ENCODE measurements around the gene CCDC157.
A peak's percentile ranks its signal among the peaks of the same experiment; 100 is the strongest.
"Not testable (repeated sequence)": the region's sequence is repeated elsewhere in the genome, so short reads cannot be mapped to it uniquely, and the experiment has no call there.

The CCDC157 gene

GRCh38 chr22:30325724-30326254 lies 31.0 kb upstream of the CCDC157 start:
- DNase-seq (ENCODE audit: low read depth in 3 of 3, low spot score in 1 of 3), result no peak

DNA sequence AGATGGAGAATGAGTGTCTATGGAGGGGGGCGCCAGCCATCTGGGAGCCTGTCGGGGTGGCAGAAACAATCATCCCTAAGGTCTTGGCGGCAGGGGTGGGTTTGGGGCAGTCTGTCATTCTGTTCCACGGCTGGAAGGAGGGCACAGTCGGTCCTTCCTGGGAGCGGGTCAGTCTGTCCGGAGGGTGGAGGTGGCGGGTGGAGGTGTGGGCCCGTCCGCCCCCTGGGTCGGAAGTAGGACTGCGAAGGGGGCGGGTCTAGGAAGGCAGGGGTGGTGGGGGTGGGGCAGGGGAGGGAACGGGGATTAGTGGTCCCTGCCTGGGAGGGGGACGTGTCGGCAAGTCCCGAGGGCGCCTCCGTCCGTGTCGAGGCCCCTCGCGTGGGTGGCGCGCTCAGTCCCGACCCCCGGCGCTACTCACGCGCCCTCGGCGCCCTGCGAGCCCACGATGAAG lies 30.5 kb upstream of the CCDC157 start:
- DNase-seq (ENCODE audit: low read depth in 3 of 3, low spot score in 1 of 3), result no peak

DNA sequence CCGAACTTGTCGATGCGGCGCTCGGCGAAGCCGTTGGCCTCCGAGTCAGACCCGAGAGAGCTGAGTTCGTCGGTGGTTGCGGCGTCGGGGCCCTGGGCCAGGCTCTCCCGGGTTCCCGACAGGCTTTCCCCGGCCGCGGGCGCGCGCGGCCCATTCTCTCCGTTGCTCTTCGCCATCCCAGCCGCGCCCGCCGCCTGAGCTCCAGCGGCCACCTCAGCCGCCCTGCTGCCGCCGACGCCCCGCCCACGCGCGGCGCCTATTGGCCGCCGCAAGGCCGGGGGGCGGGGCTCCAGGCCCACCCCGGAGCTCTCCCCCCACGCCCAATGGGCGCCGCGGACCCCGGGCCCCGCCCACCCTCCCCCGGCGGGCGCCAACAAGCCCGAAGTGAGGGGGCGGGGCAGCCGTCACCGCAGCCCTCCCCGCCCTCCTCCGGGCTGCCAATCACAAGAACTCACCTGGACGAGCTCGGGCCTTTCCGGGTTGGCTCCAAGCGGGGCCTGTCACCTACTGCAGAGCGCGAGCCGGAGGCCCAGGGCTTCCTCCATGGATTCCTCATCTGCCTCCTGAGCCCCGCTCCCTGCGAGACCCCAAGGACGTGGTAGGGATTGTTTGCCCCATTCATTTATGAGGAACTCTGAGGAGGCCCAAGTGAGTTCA lies 30.0 kb upstream of the CCDC157 start, which contains the start of gene TBC1D10A:
Gene TBC1D10A (minus strand): TSS at position 236 of the 657 bp plus-strand sequence. CDS start 60 bp downstream, at position 176.
- DNase-seq (ENCODE audit: low read depth in 3 of 3, low spot score in 1 of 3), result peak; percentile 89 to 92 (median 91)

- DNase-seq (ENCODE audit: low read depth in 3 of 3, low spot score in 1 of 3), result no peak
Observed at GRCh38 chr22:30327864-30328345, 28.9 kb upstream of the CCDC157 start.

GRCh38 chr22:30328466-30329049 lies 28.2 kb upstream of the CCDC157 start:
- DNase-seq (ENCODE audit: low read depth in 3 of 3, low spot score in 1 of 3), result no peak

- no peak for DNase-seq (ENCODE audit: low read depth in 3 of 3, low spot score in 1 of 3)
Observed at GRCh38 chr22:30332551-30332950, 24.3 kb upstream of the CCDC157 start.

DNA sequence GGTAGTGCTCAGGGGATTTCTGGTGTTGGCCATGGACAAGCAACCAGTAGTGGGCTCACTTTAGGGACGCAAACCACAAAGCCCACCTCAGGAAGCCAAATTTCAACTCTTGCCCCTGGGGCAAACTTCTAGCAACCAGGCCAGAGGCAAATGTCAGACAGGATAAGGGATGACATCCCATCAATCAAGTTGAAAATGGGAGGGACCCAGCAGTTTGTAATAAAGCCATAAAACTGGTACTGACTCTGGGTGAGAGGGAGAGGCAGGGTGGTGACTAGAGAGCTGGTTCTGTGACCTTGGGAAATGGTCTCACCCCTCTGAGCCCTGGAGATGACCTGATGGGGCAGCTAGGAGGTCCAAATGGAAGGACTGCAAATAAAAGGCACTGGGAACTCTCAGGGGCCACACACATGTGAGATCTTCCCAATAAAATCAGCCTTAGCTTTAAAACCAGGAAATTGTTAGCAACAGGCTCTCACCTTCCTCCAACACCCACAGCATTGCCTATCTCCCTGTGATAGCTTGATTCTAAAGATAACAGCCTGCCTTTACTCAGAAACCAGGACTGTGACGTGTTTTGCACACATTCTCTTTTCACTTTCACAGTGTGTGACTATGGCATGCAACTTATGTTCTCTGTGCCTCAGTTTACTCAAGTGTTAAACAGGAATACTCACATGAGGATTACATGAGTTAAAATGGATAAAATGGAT lies 23.7 kb upstream of the CCDC157 start:
- no peak for DNase-seq (ENCODE audit: low read depth in 3 of 3, low spot score in 1 of 3)

DNA sequence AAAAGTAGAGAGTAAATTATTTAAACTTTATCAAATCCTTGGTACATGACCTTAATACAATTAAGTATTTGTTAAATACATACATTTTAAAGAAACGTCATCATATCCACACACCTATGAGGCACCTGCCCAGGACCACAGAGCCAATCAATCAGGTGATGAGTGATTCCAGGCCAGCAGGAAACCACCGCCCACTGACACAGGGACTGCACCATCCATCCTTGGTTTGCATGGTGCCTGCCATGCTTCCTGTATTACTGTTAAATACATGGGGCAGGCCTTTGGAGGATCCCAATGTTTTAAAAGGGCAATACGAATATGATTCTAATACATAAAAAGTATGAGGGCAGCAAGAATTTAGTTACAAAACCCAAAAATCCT lies 23.1 kb upstream of the CCDC157 start:
- DNase-seq (ENCODE audit: low read depth in 3 of 3, low spot score in 1 of 3), result no peak

- DNase-seq (ENCODE audit: low read depth in 3 of 3, low spot score in 1 of 3), result no peak
Observed at GRCh38 chr22:30334646-30335045, 22.2 kb upstream of the CCDC157 start.

- DNase-seq (ENCODE audit: low read depth in 3 of 3, low spot score in 1 of 3), result no peak
Observed at GRCh38 chr22:30335236-30335635, 21.6 kb upstream of the CCDC157 start.

DNA sequence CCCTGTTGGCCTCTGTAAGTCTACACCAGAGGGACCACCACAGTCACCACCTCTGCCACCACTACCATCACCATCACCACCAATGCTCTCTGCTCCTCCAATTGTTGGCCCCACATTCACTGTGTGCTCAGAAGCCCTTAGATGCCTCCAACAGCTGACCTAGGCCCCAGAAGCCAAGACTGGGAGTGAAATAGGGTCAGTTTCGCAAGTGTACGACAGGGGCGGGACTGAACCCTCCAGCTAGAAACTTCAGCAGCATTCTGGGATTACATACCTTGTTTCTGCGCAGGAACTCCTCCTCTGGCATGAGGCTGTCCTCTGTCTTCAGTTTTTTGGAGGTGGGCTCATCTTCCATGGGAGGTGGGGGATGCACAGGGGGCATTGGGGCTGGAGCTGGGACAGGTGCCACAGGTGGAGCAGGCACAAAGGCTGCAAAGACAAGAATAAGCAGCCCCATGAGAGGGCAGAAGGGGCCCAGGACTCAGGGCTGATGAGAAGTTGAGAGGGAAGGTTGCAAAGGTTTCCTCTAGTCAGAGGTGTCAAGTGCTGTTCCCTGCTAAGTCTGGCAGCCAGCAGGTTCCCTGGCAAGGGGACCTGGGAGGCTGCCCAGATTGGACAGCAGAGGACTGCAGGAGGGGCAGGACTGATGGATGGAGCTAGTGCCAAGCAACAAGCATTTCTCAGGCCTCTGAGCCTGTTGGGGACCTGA lies 19.9 kb upstream of the CCDC157 start:
- no peak for DNase-seq (ENCODE audit: low read depth in 3 of 3, low spot score in 1 of 3)

- no peak for DNase-seq (ENCODE audit: low read depth in 3 of 3, low spot score in 1 of 3)
Observed at GRCh38 chr22:30337461-30337778, 19.4 kb upstream of the CCDC157 start.

DNA sequence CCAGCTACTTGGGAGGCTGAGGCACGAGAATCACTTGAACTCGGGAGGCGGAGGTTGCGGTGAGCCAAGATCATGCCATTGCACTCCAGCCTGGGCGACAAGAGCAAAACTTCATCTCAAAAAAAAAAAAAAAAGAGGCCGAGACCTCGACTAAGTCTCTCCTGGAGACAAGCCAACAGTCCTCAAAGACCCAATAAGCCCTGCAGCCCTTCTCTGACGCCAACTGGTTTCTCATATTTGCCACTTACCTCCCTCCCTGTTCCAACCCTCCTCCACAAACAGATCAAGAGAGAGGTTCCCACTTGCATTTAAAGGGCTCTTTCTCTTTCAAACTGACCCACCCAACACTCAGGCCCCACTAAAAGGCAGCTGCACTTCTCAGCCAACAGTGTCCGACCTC lies 18.5 kb upstream of the CCDC157 start:
- DNase-seq (ENCODE audit: low read depth in 3 of 3, low spot score in 1 of 3), result not testable (repeated sequence)

- no peak for DNase-seq (ENCODE audit: low read depth in 3 of 3, low spot score in 1 of 3)
Observed at GRCh38 chr22:30338802-30339201, 18.0 kb upstream of the CCDC157 start.

- DNase-seq (ENCODE audit: low read depth in 3 of 3, low spot score in 1 of 3), result no peak
Observed at GRCh38 chr22:30340911-30341685, 15.7 kb upstream of the CCDC157 start.

GRCh38 chr22:30344447-30345200 lies 12.2 kb upstream of the CCDC157 start:
- DNase-seq (ENCODE audit: low read depth in 3 of 3, low spot score in 1 of 3), result no peak

DNA sequence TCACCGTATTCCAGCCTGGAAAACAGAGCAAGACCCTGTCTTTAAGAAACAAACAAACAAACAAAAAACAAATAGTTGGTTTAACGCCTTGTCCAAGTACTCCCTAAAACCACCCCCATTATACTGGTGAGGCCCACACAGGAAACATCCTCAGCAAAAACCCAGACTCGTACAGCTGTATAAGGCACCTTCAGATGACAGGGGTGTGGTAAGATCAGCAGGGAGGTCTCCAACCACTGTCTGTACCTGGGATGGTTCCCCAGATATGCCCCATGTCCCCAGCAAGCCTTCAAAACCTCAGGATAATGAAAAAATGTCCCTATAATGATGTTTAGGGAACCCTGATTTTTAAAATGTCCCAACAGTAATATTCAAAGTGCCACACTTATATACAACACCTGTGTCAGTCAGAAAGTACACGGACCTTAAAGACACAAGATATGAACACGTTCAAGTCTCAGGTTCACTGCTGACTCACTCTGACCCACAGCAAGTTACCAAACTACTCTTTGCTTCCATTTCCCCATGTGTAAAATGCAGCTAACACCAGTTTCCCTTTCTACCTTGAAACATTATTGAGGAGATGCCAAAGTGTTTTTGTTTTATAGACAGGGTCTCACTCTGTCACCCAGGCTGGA lies 9.4 kb upstream of the CCDC157 start:
- DNase-seq (ENCODE audit: low read depth in 3 of 3, low spot score in 1 of 3), result no peak

DNA sequence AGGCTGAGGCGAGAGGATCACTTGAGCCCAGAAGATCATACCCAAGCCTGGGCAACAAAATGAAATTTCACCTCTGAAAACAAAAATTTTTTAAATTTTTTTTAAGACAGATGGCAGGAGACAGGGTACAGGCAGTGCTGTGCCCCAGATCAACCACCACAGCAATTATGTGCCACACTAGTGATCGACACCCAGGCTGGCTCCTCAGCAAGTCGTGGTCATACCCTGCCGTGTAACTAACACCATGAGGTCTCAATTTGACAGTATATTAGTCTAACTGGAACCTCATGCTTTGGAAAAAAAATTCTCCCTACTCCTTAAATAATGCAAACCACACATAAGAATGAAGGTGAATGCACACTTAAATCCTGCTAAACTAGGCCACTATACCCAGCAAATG lies 8.4 kb upstream of the CCDC157 start:
- no peak for DNase-seq (ENCODE audit: low read depth in 3 of 3, low spot score in 1 of 3)

GRCh38 chr22:30348809-30349208 lies 8.0 kb upstream of the CCDC157 start:
- no peak for DNase-seq (ENCODE audit: low read depth in 3 of 3, low spot score in 1 of 3)
